Superior temporal gyrus (tissue), 1 donor: ENCODE data around the gene RASA2.
"Not testable (repeated sequence)": the region's sequence is repeated elsewhere in the genome, so short reads cannot be mapped to it uniquely, and the experiment has no call there.

ENCODE experiments used
- DNase-seq: peaks from one replicate; pipeline ENCODE4 v3.0.0-alpha.2; 2016; ENCODE audit errors: extremely low spot score

Gene RASA2

DNA sequence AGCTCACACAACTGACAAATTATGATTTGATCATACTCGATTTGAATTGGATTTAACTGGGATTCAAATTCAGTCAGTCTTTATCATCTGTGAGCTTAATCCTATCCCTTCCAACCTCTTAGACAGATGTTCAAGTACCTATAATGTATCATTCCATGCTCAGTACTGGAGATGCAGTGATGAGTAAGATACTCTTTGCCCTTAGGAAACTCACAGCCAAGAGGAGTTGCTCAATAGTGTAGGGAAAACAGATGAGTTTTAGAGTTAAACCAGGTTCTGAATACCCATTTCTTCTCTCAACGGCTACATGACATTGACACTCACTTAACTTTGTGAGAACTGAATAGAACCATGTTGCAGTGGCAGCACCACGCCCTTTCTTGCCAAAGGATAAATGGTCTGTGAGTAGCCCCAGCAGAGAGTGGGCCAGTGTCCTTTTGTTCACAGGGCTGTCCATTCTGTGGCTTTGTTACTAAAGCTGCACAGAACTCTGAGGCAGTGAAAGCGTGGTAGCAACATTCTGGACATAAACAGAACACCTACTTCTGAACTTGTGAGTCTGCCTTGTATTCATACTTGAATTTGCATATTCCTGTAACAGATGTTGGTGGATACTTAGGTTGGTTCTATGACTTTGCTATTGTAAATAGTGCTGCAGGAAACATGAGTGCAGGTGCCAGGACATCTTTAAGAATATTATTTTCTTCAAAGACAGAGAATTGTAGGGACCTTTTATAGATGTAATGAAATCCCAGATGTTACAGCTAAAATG lies 91.6 kb downstream of the RASA2 start:
- DNase-seq = no peak

DNA sequence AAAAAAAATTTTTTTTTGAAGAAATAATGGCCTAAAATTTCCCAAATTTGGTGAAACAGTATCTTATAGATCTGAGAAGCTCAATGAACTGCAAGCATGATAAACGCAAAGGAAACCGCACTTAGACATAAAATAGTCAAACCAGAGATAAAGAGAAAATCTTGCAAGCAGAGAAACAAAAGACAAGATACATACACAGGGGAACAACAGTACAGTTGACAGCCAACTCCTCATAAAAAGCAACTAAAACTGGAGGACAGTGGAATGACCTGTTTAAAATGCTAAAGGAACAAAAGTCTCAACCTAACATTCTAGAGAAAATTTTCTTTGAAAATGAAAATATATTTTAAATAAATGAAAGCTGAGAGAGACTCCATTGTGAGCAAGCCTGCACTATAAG lies 107.5 kb downstream of the RASA2 start:
- DNase-seq = no peak

DNA sequence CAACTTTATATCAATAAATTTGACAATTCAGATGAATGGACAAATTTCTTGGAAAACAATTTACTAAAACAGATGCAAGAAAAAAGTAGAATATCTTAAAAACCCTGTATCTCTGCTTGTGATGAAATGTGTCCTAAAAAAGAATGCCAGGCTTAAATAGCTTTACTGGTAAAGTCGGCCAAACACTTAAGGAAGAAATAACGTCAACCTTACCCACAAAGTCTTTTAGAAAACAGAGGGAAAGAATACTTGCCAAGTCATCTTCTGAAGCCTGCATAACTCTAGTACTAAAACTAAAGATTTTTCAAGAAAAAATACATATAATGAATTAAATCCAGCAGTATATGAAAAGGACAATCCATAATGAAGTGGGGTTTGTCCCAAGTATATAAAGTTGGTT lies 111.1 kb downstream of the RASA2 start:
- DNase-seq = no peak

DNA sequence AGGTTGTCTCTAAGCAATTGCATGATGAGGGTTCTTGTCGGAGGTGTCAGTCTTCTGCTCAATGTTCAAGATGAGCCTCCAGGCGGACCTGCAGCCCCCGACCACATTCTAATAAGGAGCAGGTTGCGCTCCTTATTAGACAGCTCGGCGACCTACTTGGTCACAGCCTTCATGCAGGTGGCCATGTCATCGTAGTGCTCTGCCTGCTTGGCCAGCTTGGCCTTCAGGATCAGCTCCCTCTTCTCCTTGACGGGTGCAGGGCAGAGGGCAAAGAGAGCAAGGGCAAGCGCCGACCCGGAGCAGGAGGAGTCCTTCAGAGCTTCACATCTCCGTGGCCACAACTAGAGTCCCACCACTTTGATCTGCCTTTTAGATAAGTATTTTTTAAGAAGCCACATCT lies 113.5 kb downstream of the RASA2 start:
- DNase-seq = no peak

DNA sequence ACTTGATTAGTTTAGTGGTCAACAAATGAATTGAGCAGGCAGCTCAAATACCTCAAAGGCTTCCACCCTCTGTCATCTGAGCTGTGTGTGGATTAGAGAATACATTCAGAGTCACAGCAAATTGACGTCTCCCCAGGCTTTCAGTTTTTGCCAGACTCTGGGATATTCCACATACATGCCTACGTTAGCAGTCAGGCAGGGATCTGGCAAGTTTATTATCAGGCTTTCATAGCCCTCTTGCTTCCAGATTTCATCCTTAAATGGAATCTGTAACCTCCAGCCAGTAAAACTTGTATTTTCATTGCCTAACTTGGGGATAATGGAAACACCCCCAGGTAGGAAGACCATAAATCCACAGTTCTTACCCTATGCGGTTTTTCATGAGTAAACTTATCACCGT lies 115.9 kb downstream of the RASA2 start:
- no peak for DNase-seq

DNA sequence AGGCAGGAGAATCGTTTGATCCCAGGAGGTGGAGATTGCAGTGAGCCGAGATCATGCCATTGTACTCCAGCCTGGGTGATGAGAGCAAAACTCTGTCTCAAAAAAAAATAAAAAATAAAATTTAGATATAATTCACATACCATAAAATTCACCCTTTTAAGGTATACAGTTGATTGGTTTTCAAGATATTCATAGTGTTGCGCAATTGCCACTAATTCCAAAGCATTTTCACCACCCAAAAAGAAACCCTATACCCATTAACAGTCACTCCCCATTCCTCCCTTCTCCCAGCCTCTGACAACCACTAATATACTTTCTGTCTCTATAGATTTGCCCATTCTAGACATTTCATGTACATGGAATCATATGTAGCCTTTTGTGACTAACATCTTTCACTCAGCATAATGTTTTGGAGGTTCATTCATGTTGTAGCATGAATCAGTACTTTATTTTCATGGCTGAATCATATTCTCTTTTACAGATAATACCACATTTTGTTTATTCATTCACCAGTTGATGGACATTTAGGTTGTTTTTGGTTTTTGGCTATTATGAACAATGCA lies 116.7 kb downstream of the RASA2 start:
- DNase-seq = no peak

DNA sequence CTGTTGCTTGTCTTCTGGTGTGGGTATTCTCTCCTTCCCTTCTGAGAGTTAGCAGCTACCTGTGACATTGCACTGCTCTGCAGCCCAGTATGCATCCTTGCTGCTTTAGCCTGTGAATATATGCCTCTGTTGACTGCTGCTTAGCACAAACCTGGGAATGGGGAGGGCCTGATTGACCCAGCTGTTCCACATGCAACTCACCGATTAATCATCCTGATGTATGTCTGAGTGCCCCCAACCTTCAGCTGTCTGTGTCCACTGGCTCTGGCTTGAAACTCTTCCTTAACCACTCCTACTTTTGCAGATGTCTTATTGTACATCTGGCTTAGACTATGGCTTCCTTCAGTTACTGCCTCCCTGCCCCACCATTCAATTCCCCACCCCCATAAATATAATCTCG lies 119.1 kb downstream of the RASA2 start:
- DNase-seq = no peak

DNA sequence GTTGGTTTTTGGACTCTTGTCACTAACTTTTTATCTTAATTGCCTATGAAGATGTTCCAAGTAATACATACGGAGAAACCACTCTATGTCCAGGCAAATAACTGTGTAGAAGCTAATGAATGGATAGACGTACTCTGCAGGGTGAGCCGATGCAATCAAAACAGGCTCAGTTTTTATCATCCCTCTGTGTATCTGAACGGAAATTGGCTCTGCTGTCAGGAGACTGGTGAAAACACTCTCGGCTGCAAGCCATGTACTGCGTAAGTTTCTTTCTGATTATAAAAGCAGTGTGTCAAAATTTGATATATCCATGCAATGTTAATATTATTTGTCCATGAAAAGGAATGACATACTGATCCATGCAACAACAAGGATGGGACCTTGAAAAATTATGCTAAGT lies 121.6 kb downstream of the RASA2 start:
- DNase-seq = no peak

DNA sequence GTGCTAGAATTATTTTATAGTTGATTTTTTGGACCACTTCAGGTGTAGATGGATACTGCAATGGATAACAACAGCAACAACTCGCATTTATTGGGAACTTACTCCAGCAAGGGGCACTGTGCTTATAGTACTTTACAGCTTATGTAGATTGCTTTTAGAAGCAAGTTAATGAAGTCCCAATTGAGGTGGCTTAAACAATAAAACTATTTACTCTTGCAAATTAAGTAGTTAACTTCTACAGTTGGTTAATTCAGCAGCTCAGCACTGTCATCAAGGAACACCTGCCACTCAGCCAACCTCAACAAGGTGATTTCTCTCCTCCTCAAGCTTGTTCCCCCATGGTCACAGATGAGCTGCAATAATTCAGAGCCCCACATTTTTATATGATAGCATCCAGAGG lies 124.1 kb downstream of the RASA2 start:
- no peak for DNase-seq

DNA sequence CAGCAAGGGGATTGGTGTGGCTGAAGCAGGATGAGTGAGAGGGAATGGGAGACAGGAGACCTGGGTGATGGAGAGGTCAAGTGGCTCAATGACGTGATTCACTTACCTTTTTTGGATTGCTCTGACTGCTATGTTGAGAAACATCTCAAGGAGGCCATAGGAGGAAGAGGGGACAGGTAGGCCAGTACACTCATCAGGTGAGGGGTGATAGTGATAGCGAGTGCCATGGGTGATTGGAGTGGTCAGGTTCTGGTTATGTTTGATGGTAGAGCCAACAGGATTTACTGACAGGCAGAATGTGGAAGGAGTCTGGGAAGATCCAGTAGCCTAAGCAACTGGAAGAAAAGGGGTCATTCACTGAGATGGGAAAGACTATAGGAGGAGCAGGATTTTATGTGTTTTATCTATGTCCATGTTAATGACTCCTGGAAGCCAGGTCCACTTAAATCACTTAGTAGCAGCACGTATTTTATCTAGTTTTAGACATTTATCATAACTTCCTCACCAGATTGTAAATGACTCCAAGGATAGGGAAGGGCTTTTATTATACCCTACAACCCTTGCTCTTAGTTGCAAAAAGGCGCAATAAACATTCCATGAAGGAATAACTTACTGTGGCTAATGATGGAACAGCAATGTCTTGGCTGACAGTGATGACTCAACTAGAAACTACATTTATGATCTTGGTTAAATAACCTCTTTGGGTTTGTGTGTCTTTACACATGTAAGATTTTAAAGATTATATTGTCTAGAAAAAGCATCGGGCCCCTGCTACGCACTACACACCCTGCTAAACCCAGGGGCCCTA lies 131.5 kb downstream of the RASA2 start:
- no peak for DNase-seq

DNA sequence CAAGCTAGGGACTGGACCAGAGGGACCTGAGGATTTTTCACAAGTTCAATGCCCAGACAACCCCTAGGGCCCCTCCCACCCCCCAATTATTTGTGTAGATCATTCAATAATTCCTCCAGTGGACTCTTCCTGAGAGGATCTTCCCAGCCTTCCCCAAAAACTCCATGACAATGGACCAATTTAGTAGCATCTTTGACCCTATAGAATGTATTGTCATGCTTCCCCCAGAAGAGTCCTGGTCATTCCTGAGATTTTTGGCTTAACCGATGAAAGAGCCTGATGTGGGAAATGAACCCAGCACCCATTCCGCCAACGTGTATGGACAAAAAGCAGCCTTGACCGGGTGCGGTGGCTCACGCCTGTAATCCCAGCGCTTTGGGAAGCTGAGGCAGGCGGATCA lies 132.1 kb downstream of the RASA2 start:
- DNase-seq = no peak

DNA sequence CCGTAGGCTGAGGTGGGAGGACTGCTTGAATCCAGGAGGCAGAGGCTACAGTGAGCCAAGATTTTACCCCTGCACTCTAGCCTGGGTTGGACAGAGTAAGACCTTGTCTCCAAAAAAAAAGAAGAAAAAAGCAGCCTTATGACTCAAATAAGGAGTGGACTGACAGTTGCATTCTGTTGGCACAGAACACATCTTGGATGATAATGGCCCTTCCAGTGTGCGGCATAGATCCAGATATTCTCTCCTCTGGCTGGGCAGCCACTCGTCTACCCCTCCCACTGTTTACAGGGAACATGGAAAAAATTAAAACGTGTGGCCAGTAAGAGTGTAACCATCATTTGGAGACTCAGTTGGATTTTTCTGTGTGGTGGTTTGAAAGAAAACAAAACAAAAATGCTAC lies 132.6 kb downstream of the RASA2 start:
- DNase-seq = no peak

DNA sequence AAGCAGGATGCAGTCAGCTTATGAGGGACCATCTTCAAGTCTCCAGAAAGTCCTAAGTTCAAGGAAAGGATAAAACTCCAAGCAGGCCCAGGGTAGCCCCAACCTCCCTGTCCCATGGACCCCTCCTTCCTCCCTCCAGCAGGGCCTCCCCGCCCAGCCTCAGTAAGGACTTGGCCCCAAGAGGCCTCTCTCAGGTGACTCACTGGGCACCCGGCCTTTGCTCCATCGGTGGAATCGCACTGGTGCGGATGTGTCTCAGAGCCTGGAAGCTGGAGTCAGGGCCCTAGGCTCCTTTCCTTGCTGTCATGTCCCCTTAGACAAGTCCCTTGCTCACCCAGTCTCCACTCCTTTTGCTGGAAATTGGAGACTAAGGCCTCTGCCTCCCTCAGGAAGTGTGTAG lies 136.9 kb downstream of the RASA2 start:
- DNase-seq = no peak

DNA sequence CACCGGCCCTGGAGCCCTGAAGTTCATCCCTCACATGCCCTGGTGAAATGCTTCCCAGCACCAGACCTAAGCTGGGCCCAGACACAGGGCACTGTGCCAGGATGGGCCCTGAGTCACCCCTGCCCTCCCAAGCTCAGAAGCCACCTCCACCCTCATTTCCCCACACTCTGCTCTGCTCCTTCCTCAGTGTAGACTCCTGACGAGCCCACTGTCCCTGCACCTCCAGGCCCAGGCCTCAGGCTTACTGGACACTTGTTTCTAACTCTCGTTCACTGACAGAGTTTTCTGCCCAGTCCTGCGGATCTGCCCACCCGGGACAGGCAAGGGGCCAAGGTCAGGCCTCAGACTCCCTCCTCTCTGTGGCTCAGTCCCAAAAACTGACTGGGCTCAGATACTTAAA lies 138.7 kb downstream of the RASA2 start:
- no peak for DNase-seq

DNA sequence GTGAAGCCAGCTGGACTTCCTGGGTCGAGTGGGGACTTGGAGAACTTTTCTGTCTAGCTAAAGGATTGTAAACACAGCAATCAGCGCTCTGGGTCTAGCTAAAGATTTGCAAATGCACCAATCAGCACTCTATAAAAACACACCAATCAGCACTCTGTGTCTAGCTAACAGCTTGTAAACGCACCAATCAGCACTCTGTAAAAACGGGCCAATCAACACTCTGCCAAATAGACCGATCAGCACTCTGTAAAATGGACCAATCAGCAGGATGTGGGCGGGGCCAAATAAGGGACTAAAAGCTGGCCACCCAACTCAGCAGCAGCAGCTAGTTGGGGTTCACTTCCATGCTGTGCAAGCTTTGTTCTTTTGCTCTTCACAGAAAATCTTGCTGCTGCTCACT lies 141.5 kb downstream of the RASA2 start:
- DNase-seq = not testable (repeated sequence)

DNA sequence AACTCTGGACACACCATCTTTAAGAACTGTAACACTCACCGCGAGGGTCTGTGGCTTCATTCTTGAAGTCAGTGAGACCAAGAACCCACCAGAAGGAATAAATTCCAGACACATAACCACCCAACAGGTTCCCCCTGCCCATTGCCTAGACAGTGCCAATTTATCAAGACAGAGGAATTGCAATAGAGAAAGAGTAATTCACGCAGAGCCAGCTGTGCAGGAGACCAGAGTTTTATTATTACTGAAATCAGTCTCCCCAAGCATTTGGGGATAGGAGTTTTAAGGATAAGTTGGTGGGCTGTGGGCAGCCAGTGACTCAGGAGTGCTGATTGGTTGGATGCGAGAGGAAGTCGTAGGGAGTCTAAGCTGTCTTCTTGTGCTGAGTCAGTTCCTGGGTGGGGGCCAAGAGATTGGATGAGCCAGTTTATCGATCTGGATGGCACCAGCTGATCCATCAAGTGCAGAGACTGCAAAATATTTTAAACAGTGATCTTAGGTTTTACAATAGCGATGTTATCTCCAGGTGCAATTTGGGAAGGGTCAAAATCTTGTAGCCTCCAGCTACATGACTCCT lies 142.1 kb downstream of the RASA2 start:
- not testable (repeated sequence) for DNase-seq

DNA sequence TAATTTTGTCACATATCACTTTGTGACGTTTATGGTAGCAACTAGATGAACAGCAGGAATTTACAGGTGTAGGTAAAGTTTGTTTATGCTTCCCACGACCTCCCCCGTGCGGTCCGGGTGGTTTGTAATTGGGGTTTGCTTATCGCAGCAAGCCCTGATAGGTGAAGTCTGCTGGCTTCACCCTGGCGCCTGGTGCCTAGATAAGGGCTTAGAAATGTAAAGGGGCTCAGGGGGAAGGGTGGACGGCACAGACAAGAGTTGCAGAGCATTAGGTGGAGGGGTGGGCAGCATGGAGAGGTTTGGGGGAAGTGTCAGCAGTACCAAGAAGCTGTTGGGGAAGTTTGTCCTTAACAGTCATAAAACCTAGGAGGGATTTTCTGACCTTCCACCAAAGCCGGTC lies 143.1 kb downstream of the RASA2 start:
- no peak for DNase-seq

DNA sequence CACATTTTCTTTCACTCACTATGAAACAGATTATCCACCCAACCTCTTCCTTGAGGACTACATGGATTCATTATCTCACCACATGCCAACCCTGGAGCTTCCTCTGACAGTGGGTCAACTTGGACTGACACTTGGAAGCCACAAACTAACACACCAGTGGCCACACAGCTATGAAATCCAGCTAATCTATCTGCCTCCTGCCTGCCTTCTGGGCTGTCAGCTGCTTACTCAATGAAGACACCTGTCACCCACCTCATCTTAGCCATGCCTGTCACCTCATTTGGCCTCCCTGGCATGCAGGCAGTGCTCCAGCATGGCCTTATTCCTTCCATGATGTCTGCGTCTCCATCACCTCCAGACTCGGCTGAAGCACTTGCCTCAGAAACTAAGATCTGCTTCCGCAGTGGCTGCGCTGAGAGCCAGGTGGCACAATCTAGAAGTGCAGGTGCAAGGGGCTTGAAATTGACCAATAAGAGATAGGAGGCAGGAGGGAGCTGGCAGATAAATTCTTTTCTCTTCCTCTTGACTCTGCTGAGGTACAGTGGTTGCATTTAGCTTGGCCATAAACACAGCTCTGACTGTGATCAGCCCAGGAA lies 146.1 kb downstream of the RASA2 start:
- DNase-seq = no peak

DNA sequence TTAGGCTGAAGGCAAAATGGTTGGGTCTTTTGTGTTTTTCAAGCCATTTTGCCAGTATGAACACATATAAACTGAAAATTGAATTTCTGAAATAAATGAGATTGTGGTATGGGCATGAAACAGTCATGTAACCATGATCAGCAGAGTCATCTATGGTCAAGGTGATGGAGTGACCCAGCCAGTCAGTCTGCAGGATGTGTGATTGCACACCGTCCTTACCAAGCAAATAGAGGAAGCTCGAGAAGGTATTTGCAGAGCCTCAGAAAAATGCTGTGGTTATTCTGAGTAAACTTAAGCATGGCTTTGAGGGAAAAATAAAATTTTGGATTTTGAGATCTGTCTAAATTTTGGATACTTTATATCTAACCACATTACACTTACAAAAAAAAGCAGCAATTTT lies 155.4 kb downstream of the RASA2 start:
- DNase-seq = no peak

DNA sequence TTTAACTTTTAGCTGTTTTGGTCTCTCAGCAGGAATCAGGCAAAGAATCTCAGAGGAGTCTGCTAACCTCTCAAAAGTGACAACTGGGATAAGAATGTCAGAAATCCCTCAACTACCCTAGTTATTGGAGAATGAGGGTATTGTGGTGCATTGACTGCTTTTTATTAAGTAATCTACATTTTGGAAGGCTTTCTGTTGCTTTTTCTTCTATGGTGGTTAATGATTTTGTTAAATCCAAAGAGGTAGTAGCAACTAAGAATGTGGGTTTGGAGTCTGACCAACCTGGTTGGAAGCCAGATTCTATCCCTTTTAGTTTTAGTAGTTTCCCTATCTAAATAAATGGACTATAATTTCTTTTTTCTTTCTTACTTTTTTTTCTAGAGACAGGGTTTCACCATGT lies 156.6 kb downstream of the RASA2 start:
- no peak for DNase-seq

DNA sequence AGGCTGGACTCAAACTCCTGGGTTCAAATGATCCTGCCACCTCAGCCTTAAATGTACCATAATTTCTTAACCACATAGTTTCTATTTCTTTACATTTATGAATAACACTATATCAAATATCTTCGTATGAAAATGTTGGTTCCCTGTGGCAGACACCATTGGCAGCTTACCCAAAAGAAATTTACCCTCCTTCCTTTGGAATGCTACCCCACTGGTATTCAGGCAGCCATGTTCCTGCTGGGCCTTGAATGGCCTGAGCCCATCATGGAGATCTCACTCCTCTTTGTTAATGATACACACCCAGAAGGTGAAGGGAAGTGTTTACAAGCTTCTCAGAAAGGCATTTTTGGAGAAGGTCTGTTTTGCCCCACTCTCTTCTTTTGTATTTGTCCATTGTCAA lies 157.0 kb downstream of the RASA2 start:
- no peak for DNase-seq

DNA sequence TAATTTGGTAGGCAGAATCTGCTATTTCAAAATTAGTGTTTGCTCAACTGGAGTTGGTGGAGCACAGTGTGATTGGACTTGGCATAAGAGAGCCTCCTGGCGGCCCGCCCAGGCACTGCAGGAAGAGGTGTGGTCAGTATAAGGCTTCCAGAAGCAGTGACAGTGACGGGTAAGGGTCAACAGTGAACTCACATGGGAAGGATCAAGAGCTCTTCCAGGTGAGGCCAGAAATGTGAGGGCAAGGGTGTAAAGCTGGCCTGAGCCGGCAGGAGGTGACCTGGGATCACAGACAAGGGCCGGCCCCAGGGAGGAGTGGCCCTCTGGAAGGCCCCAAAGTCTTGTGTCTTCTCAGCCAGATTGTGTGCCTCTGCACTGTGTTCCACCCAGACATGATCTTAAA lies 158.1 kb downstream of the RASA2 start:
- peak; percentile 33 for DNase-seq
